Natural killer cell treated with Interleukin-12 subunit alpha and Interleukin-12 subunit beta and Interleukin-15 and Interleukin-18, amount 100 ng/mL, for 72 hours (primary cell): ENCODE measurements around the gene ZSCAN9. TPM values are rescaled to one million over a fixed set of nuclear protein-coding genes. Genes with fewer than 3 reads are reported as not detected.

ENCODE experiments used
- ATAC-seq, 2 donors: fragments of 150-1000 bp; cut with Tn5 transposase in 1 of 2; sonication (Bioruptor Pico), chemical (Tn5 transposase) in 1 of 2; 2 replicates each; pipeline ENCODE4 v1.10.0; 2021
- DNase-seq: peaks from one replicate; pipeline ENCODE4 v3.0.0; 2022; ENCODE audit warnings: low spot score
- H3K27ac Mint-ChIP-seq, 2 donors: 1 replicate in 1 of 2; 2 replicates in 1 of 2; pipeline ENCODE4 v1.8.0; 2022; ENCODE audit warnings: mixed read lengths in 2 of 2, mild to moderate bottlenecking in 1 of 2, moderate library complexity in 1 of 2
- H3K27me3 Mint-ChIP-seq, 2 donors: 1 replicate in 1 of 2; 2 replicates in 1 of 2; pipeline ENCODE4 v1.8.0; 2022; ENCODE audit warnings: mixed read lengths in 2 of 2
- H3K36me3 Mint-ChIP-seq: one replicate; pipeline ENCODE4 v1.8.0; 2022; ENCODE audit warnings: mixed read lengths
- H3K4me1 Mint-ChIP-seq, 2 donors: 1 replicate in 1 of 2; 2 replicates in 1 of 2; pipeline ENCODE4 v1.8.0; 2022; ENCODE audit warnings: low read depth in 2 of 2, mixed read lengths in 2 of 2, mild to moderate bottlenecking in 1 of 2
- H3K4me3 Mint-ChIP-seq: one replicate; pipeline ENCODE4 v1.8.0; 2022; ENCODE audit warnings: mixed read lengths
- H3K9me3 Mint-ChIP-seq: 2 replicates; pipeline ENCODE4 v1.8.0; 2022; ENCODE audit warnings: mixed read lengths
- total RNA-seq, 2 donors: library from RNA; stranded (reverse); gene quantifications; one replicate each; pipeline ENCODE4 v1.2.3, GENCODE V29; 2022

ZSCAN9 gene
- total RNA-seq, 2 donors from 2014 or later = 12.6 to 13.1 TPM

- Mint-ChIP-seq H3K4me1 (peaks cover 6 to 14% of the 10 kb centered on the region in 2 donors), H3K4me3 (no peak overlapping the region), H3K27ac (no peak overlapping the region), H3K27me3 (peaks cover 9 to 13% of the 10 kb centered on the region in 2 donors), H3K9me3 (no peaks in the 10 kb centered on the region), H3K36me3 (no peaks in the 10 kb centered on the region)
- DNase-seq = no peak
- no peak for ATAC-seq
These were observed 41.5 kb downstream of the ZSCAN9 start for GRCh38 chr6:28266563-28266961.

GRCh38 chr6:28266962-28267694 is 42.1 kb downstream of the ZSCAN9 start, which contains the start of gene ZSCAN26:
Gene ZSCAN26 (plus strand): TSS chr6:28267143. CDS start chr6:28271920, 4,777 bp downstream.
- Mint-ChIP-seq H3K27me3 (peaks cover 7 to 9% of the 10 kb centered on the region in 2 donors), H3K27ac (no peak within 1 kb of the TSS)

GRCh38 chr6:28267695-28268059 is 42.6 kb downstream of the ZSCAN9 start:
- no peak overlapping the region for H3K27ac Mint-ChIP-seq
- ATAC-seq (no peak), DNase-seq (no peak)
- H3K27me3 Mint-ChIP-seq = peaks cover 7 to 9% of the 10 kb centered on the region in 2 donors
- no peaks in the 10 kb centered on the region for H3K36me3 Mint-ChIP-seq
- peaks cover 6 to 14% of the 10 kb centered on the region in 2 donors for H3K4me1 Mint-ChIP-seq
- H3K9me3 Mint-ChIP-seq = no peaks in the 10 kb centered on the region
- H3K4me3 Mint-ChIP-seq = no peak overlapping the region

More at GRCh38 chr6:28266962-28267694, 42.1 kb downstream of the ZSCAN9 start, which contains the start of gene ZSCAN26:
- Mint-ChIP-seq H3K9me3 (no peaks in the 10 kb centered on the region), H3K36me3 (no peaks in the 10 kb centered on the region), H3K4me3 (no peak within 1 kb of the TSS), H3K4me1 (peaks cover 6 to 14% of the 10 kb centered on the region in 2 donors)
- ATAC-seq (peak; percentile 94), DNase-seq (peak; percentile 88)

- H3K27me3 Mint-ChIP-seq = peaks cover 2 to 5% of the 10 kb centered on the region in 2 donors
- peaks cover 6 to 14% of the 10 kb centered on the region in 2 donors for H3K4me1 Mint-ChIP-seq
- H3K27ac Mint-ChIP-seq = peak overlapping the region; percentile 47 to 58
- peak in 1 of 2 donors; percentile 52 for ATAC-seq
- H3K36me3 Mint-ChIP-seq = peaks cover 7% of the 10 kb centered on the region
- no peaks in the 10 kb centered on the region for H3K9me3 Mint-ChIP-seq
- no peak for DNase-seq
- no peak overlapping the region for H3K4me3 Mint-ChIP-seq
These were observed 44.4 kb downstream of the ZSCAN9 start for GRCh38 chr6:28269492-28269891.

- Mint-ChIP-seq H3K27ac (peak overlapping the region in 1 of 2 donors; percentile 8), H3K36me3 (peaks cover 31% of the 10 kb centered on the region), H3K9me3 (no peaks in the 10 kb centered on the region), H3K4me1 (peaks cover 4 to 16% of the 10 kb centered on the region in 2 donors), H3K4me3 (no peak overlapping the region), H3K27me3 (no peaks in the 10 kb centered on the region)
- no peak for DNase-seq
- ATAC-seq = no peak
These were observed 49.8 kb downstream of the ZSCAN9 start for GRCh38 chr6:28274888-28275287.

GRCh38 chr6:28277746-28278145 is 52.7 kb downstream of the ZSCAN9 start:
- ATAC-seq (no peak), DNase-seq (no peak)
- H3K27me3 Mint-ChIP-seq = peaks cover 11% of the 10 kb centered on the region in 2 donors
- H3K4me3 Mint-ChIP-seq = no peak overlapping the region
- no peak overlapping the region for H3K27ac Mint-ChIP-seq
- peaks cover 14 to 18% of the 10 kb centered on the region in 2 donors for H3K4me1 Mint-ChIP-seq
- H3K36me3 Mint-ChIP-seq = peaks cover 42% of the 10 kb centered on the region
- H3K9me3 Mint-ChIP-seq = no peaks in the 10 kb centered on the region

GRCh38 chr6:28280595-28281287 is 55.7 kb downstream of the ZSCAN9 start:
- DNase-seq = no peak
- H3K27me3 Mint-ChIP-seq = peaks cover 23% of the 10 kb centered on the region in 2 donors
- peaks cover 28% of the 10 kb centered on the region for H3K36me3 Mint-ChIP-seq
- H3K27ac Mint-ChIP-seq = no peak overlapping the region
- ATAC-seq = no peak
- no peaks in the 10 kb centered on the region for H3K9me3 Mint-ChIP-seq
- H3K4me3 Mint-ChIP-seq = peak overlapping the region; percentile 77
- peaks cover 10 to 12% of the 10 kb centered on the region in 2 donors for H3K4me1 Mint-ChIP-seq

GRCh38 chr6:28281288-28282064 is 56.4 kb downstream of the ZSCAN9 start, which contains the start of gene PGBD1:
Gene PGBD1 (plus strand): TSS chr6:28281572. CDS start chr6:28283814, 2,242 bp downstream.
- H3K36me3 Mint-ChIP-seq = peaks cover 21% of the 10 kb centered on the region
- peaks cover 23 to 26% of the 10 kb centered on the region in 2 donors for H3K27me3 Mint-ChIP-seq
- DNase-seq (peak; percentile 71), ATAC-seq (peak; percentile 91 to 92)
- H3K4me3 Mint-ChIP-seq = peak within 1 kb of the TSS; percentile 77
- H3K27ac Mint-ChIP-seq = no peak within 1 kb of the TSS
- peaks cover 10 to 12% of the 10 kb centered on the region in 2 donors for H3K4me1 Mint-ChIP-seq
- no peaks in the 10 kb centered on the region for H3K9me3 Mint-ChIP-seq

- H3K27me3 Mint-ChIP-seq = peaks cover 23 to 30% of the 10 kb centered on the region in 2 donors
- DNase-seq (no peak), ATAC-seq (no peak)
- peaks cover 10 to 12% of the 10 kb centered on the region in 2 donors for H3K4me1 Mint-ChIP-seq
- peaks cover 13% of the 10 kb centered on the region for H3K36me3 Mint-ChIP-seq
- peak overlapping the region; percentile 22 for H3K4me3 Mint-ChIP-seq
- H3K9me3 Mint-ChIP-seq = no peaks in the 10 kb centered on the region
- no peak overlapping the region for H3K27ac Mint-ChIP-seq
These were observed 57.9 kb downstream of the ZSCAN9 start for GRCh38 chr6:28282926-28283325.

Other genes starting within 250 kb of the ZSCAN9 start
- under 1 TPM; 0.48 to 0.59 TPM for gene ZNF165, start 144.7 kb upstream of the ZSCAN9 start, total RNA-seq
- gene ZSCAN16, start 100.7 kb upstream of the ZSCAN9 start, total RNA-seq = 1 to 10 TPM; 5.8 to 6.0 TPM
- gene ZKSCAN8, start 83.4 kb upstream of the ZSCAN9 start, total RNA-seq = 10 to 100 TPM; 18.2 to 20.0 TPM
- gene ZKSCAN4, start 27.0 kb downstream of the ZSCAN9 start, total RNA-seq = 1 to 10 TPM; 3.3 to 4.7 TPM
- gene NKAPL, start 34.0 kb downstream of the ZSCAN9 start, total RNA-seq = under 1 TPM in 1 of 2 donors, not detected in 1; 0.45 TPM
- gene ZSCAN26, start 41.9 kb downstream of the ZSCAN9 start, total RNA-seq = 1 to 10 TPM; 6.7 to 8.3 TPM
- 1 to 10 TPM; 1.6 to 2.6 TPM for gene PGBD1, start 56.3 kb downstream of the ZSCAN9 start, total RNA-seq
- 1 to 10 TPM in 1 of 2 donors, under 1 TPM in 1; 0.40 to 2.0 TPM for gene ZSCAN31, start 110.9 kb downstream of the ZSCAN9 start, total RNA-seq
- 1 to 10 TPM; 3.1 to 4.6 TPM for gene ZKSCAN3, start 124.7 kb downstream of the ZSCAN9 start, total RNA-seq
- 1 to 10 TPM; 6.9 to 9.9 TPM for gene ZSCAN12, start 174.5 kb downstream of the ZSCAN9 start, total RNA-seq
- 1 to 10 TPM in 1 of 2 donors, under 1 TPM in 1; 0.40 to 1.5 TPM for gene ZSCAN23, start 218.2 kb downstream of the ZSCAN9 start, total RNA-seq